Large intestine (tissue), 3 donors: Measurements from ENCODE around the gene SYT1. TPM values are rescaled to one million over a fixed set of nuclear protein-coding genes. Genes with fewer than 3 reads are reported as not detected.

Experiments used
- DNase-seq, 2 donors: peaks; one replicate each; pipeline versions ENCODE4 v3.0.0 to v3.0.0-alpha.2; 2013
- H3K27ac ChIP-seq: one replicate; pipeline ENCODE4 v1.5.1; 2013; ENCODE audit warnings: low read length
- H3K27me3 ChIP-seq: 2 replicates; pipeline ENCODE4 v1.6.1; 2013; ENCODE audit warnings: low read length; ENCODE audit not compliant: control insufficient read depth, insufficient read depth
- H3K36me3 ChIP-seq: 2 replicates; pipeline ENCODE4 v1.6.1; 2013; ENCODE audit warnings: low read length; ENCODE audit not compliant: control insufficient read depth, insufficient read depth
- H3K4me1 ChIP-seq: one replicate; pipeline ENCODE4 v1.6.1; 2013; ENCODE audit warnings: low read length; ENCODE audit not compliant: control insufficient read depth, insufficient read depth
- H3K4me3 ChIP-seq: one replicate; pipeline ENCODE4 v1.5.1; 2013; ENCODE audit warnings: low read length
- H3K9me3 ChIP-seq: one replicate; pipeline ENCODE4 v1.6.1; 2013; ENCODE audit warnings: mild to moderate bottlenecking, low read depth, low read length, moderate library complexity; ENCODE audit not compliant: control insufficient read depth
- WGBS: methylation state at CpG from one replicate; pipeline ENCODE4 v1.1.5; 2013; ENCODE audit warnings: low lambda C conversion rate; ENCODE audit not compliant: insufficient coverage; 5-methylcytosine and 5-hydroxymethylcytosine counted together
- polyA plus RNA-seq: library from polyadenylated mRNA; unstranded; fragments of 120-200 nt; gene quantifications from one replicate; pipeline ENCODE4 v1.2.1, GENCODE V29; 2013

The SYT1 gene
- polyA plus RNA-seq, 1 donor = 12.6 TPM

DNA sequence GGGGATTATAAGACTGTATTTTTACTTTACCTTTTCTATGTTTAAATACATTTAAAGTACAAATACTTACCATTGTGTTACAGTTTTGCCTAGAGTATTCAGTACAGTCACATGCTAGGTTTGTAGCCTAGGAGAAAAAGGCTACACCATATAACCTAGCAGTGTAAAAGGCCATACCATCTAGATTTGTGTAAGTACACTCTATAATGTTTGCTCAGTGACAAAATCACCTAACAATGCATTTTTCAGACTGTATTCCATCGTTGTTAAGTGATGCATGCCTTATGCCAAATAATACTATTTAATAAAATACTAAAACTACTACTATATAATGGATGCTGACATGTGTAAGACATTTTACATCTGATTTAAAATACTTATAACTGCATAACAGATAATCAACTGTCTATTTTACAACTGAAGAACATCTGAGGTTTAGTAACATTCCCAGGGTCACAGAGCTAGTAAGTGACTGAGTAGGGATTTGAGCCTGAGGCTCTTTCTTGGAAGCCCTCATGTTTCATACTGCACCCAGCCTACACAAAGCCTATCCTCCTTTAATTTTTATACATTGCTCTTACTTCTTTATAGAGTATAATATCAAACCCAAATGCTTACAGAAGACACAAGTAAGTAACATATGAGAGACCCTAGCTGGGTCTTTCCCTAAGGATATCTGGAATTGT is 296.8 kb downstream of the SYT1 start:
- no peak overlapping the region for H3K4me3 ChIP-seq
- no peaks in the 10 kb centered on the region for H3K9me3 ChIP-seq
- no peaks in the 10 kb centered on the region for H3K27me3 ChIP-seq
- H3K27ac ChIP-seq = no peak overlapping the region
- DNase-seq = no peak
- peaks cover 2% of the 10 kb centered on the region for H3K4me1 ChIP-seq
- no CpG with 5 or more reads among the region's 1 CpG for WGBS
- no peaks in the 10 kb centered on the region for H3K36me3 ChIP-seq

DNA sequence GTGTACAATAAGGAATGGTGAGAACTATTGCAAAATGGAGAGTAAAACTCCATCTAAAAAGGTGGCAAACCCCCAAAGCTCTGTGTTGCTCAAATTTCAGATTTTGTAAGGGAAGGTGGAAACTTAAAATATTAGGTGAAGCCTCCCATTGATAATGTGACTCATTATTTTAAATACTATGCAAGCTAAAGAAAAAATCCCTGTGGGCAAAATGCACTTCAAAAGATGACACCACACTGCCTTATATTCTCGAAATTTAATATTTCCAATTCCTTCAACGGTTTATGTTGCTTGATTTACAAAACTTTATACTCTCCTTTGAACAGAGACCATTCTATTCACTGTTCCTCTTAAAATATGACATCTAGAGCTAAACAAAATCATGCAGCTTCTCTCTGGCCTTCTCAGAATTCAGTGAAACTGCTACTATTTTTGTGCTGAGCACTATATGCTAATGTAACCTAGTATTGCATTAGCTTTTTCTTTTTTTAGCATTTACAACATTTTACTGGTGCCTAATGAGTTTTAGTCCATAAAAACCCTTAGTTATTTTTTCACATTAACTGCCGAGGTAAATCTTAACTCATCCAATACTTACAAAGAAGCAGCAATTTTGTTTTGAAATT is 297.7 kb downstream of the SYT1 start:
- DNase-seq = no peak
- Histone ChIP-seq H3K36me3 (no peaks in the 10 kb centered on the region), H3K4me1 (no peaks in the 10 kb centered on the region), H3K27ac (no peak overlapping the region), H3K27me3 (no peaks in the 10 kb centered on the region), H3K4me3 (no peak overlapping the region), H3K9me3 (no peaks in the 10 kb centered on the region)
- WGBS = 82% methylated on average over 3 of the region's 3 CpGs

DNA sequence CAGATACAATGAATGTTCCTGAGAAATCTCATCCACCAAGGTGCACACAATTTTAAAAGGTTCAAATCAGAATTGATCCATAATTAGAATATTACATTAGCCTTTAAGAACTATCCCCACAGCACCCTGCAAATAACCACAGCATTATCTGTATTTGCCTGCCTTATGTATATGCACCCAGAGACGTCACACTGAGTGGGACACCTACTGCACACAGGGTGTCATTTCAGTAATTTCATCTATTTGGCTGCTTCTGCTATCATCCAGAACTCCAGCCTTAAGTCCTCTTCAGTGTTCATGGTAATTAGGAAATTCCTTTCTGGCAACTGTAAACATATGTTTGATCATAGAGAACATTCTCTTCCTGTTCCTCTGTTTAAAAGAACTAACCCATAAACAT is 298.4 kb downstream of the SYT1 start:
- no peaks in the 10 kb centered on the region for H3K9me3 ChIP-seq
- H3K27ac ChIP-seq = no peak overlapping the region
- no peaks in the 10 kb centered on the region for H3K27me3 ChIP-seq
- H3K4me1 ChIP-seq = no peaks in the 10 kb centered on the region
- H3K36me3 ChIP-seq = no peaks in the 10 kb centered on the region
- DNase-seq = no peak
- no CpG with 5 or more reads among the region's 1 CpG for WGBS
- no peak overlapping the region for H3K4me3 ChIP-seq

DNA sequence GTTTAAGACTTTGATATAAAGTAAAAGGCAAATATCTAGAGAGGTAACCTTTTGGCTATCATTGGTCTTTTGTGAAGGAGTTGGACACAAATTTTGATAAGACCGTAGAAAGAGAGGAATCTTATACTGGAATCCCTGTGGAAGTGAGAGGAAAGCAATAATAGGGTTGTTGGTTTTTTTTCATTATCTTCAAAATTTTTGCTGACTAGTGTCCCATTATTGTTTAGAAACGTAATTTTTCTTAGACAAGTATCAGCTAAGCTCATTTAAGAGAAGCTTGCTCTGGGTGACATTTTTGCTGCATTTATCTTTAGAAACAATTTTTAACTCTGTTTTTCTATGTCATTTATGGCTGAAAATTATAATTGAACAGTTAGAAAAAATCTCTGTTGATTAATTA is 300.3 kb downstream of the SYT1 start:
- H3K36me3 ChIP-seq = no peaks in the 10 kb centered on the region
- no peak overlapping the region for H3K27ac ChIP-seq
- H3K4me3 ChIP-seq = no peak overlapping the region
- 82% methylated on average over 2 of the region's 2 CpGs for WGBS
- no peaks in the 10 kb centered on the region for H3K4me1 ChIP-seq
- no peaks in the 10 kb centered on the region for H3K9me3 ChIP-seq
- DNase-seq = no peak
- no peaks in the 10 kb centered on the region for H3K27me3 ChIP-seq

DNA sequence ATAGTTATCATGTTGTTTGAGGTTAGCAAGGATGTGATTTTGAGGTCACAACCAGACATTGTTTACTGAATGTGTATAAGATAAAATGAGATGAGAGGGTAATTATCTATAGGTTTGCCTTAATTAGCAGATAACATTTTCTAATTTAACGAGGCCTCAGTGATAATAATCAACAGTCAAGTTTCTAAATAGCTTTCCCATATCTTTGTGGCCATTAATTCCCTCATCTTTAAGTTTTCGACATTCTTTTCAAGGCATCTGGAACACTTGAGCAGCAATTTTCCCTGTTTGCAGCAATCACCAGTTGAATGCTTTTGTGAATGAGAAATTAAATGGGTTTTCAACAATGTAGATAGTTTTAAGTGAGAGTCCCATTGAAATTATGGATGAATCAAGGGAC is 304.1 kb downstream of the SYT1 start:
- H3K4me1 ChIP-seq = no peaks in the 10 kb centered on the region
- H3K27me3 ChIP-seq = no peaks in the 10 kb centered on the region
- no peak for DNase-seq
- no peak overlapping the region for H3K27ac ChIP-seq
- H3K36me3 ChIP-seq = no peaks in the 10 kb centered on the region
- H3K9me3 ChIP-seq = peaks cover 3% of the 10 kb centered on the region
- WGBS = 47% methylated on average over 2 of the region's 2 CpGs
- no peak overlapping the region for H3K4me3 ChIP-seq

DNA sequence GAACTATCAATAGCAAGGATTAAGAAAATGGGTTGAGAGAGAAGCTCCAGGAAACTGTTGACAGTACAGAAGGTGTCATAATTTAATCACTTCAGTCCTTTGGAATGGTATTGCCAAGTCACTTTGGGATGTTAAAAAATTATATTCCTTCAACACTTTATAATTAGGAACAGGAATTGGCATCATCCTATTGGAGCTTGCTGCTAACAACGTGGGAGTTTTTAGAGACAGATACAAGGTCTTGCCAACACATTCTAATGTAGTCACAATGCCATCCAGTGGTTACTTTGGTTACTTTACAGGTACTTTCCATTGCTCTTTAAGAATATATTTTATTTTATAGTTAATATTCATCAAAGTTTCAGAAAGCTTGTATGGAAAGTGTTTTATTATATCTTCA is 310.1 kb downstream of the SYT1 start:
- peaks cover 3% of the 10 kb centered on the region for H3K9me3 ChIP-seq
- H3K27me3 ChIP-seq = no peaks in the 10 kb centered on the region
- H3K27ac ChIP-seq = no peak overlapping the region
- no CpG with 5 or more reads among the region's 1 CpG for WGBS
- no peaks in the 10 kb centered on the region for H3K4me1 ChIP-seq
- H3K36me3 ChIP-seq = no peaks in the 10 kb centered on the region
- no peak for DNase-seq
- H3K4me3 ChIP-seq = no peak overlapping the region

DNA sequence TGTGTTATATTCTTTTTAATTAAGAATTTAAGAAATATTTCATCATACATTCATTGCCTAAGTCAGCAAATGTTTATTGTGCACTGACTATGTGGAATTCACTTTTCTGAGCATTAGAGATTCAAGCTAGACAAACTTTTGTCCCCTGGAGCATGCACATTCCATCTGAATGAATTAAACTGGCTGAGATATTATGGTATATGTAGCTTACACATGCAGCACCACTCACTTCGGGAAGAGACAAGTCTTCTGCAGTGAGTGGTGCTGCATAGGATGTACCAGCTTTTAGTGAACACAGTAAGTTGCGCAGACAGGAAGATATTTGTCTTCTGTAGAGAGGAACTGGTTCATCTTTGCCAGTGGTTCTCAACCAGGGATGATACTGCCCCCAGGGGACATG is 318.4 kb downstream of the SYT1 start:
- no peaks in the 10 kb centered on the region for H3K27me3 ChIP-seq
- no peaks in the 10 kb centered on the region for H3K4me1 ChIP-seq
- no peak overlapping the region for H3K27ac ChIP-seq
- H3K4me3 ChIP-seq = no peak overlapping the region
- no peaks in the 10 kb centered on the region for H3K9me3 ChIP-seq
- no peak for DNase-seq
- WGBS = no CpG with 5 or more reads among the region's 2 CpGs
- no peaks in the 10 kb centered on the region for H3K36me3 ChIP-seq

DNA sequence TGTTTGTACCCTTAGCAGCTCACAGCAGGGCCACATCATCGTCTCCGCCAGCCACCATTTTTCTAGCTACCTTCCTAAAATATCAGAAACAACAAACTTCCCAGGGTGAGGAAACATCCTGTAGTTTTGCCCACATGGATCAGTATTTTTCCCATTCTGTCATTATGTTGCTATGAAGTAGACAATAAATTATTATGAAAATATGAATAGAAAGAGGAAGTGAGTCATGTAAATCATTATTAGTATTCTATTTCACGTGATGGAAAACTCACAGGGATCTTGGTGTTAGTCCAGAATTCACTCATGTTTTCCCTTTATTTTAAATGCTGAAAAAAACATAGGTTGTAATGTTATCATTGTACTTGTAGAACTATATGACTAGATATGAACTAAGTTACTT is 319.4 kb downstream of the SYT1 start:
- no peak for DNase-seq

DNA sequence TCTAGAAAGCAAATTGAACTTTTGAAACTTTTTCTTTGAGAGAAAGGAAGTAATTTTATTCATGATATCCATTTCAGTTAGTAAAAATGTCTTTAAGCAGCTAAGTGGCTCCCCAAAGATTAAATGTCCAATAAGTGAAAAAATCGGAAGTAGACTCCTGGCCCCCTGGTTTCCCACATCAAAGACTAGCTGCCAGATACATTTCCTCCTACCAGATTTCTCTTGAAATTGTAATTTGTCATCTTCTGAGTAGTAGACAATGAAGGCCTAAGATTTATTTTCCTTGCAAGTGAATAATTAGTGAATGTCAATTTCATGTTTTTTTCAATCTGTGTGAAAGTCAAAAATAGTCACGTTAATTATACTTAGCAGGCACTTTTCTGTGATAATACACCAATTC is 321.9 kb downstream of the SYT1 start:
- no peak for DNase-seq
- no peaks in the 10 kb centered on the region for H3K36me3 ChIP-seq
- no peak overlapping the region for H3K27ac ChIP-seq
- H3K9me3 ChIP-seq = no peaks in the 10 kb centered on the region
- H3K27me3 ChIP-seq = no peaks in the 10 kb centered on the region
- H3K4me1 ChIP-seq = no peaks in the 10 kb centered on the region
- H3K4me3 ChIP-seq = no peak overlapping the region
- WGBS = no CpG with 5 or more reads among the region's 2 CpGs

More for the DNA sequence above, 319.4 kb downstream of the SYT1 start:
- Histone ChIP-seq H3K36me3 (no peaks in the 10 kb centered on the region), H3K9me3 (no peaks in the 10 kb centered on the region), H3K4me1 (no peaks in the 10 kb centered on the region), H3K27me3 (no peaks in the 10 kb centered on the region), H3K27ac (no peak overlapping the region), H3K4me3 (no peak overlapping the region)
- WGBS = 80% methylated on average over 1 of the region's 3 CpGs

DNA sequence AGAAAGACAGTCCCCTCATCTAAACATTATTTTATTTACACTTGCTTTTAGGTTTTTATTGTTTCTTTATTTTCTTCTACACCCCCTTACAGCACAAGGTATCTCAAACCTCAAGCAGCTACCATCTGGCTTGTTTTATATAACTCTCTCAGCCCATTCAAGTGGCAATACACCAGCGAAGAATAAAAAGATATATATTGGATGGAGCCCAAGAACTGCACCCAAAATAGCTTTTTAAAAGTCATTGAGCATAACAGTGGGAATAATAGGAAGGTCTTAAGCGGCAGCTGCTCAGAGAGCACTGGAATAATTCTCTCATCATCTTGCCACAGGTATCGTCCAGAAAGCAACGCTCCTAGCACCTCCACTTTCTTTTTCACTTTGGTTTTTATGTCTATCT is 322.5 kb downstream of the SYT1 start:
- WGBS = 100% methylated on average over 3 of the region's 4 CpGs
- DNase-seq = no peak
- Histone ChIP-seq H3K4me3 (no peak overlapping the region), H3K36me3 (no peaks in the 10 kb centered on the region), H3K4me1 (no peaks in the 10 kb centered on the region), H3K27ac (no peak overlapping the region), H3K9me3 (no peaks in the 10 kb centered on the region), H3K27me3 (no peaks in the 10 kb centered on the region)

DNA sequence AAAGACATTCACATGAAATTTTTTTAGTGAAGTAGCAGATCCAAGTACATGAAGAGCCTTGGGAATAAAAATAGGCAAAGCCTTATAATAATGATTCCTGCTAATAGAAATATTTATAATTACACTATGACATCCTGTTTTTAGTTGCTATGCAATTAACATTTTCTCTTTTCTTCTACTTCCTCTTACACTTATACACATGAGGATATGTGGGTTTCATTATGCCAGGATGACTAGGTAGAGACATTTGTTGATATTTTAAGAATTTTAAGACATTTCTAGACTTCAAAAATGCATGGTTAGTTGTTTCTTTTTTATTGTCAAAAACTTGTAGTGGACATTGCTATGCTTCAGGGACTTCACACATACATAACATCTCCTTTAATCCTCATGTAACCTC is 326.8 kb downstream of the SYT1 start:
- DNase-seq = no peak
- no peaks in the 10 kb centered on the region for H3K27me3 ChIP-seq
- no peaks in the 10 kb centered on the region for H3K36me3 ChIP-seq
- H3K27ac ChIP-seq = no peak overlapping the region
- H3K4me3 ChIP-seq = no peak overlapping the region
- no peaks in the 10 kb centered on the region for H3K4me1 ChIP-seq
- no peaks in the 10 kb centered on the region for H3K9me3 ChIP-seq
